8988T (cell line): ENCODE measurements around the gene PITX2.
A peak's percentile ranks its signal among the peaks of the same experiment; 100 is the strongest.

ENCODE experiments used
- DNase-seq: peaks from one replicate; pipeline ENCODE4 v3.0.0; 2011

The PITX2 gene

GRCh38 chr4:110636171-110636679 lies 13.3 kb upstream of the PITX2 start:
- no peak for DNase-seq

GRCh38 chr4:110635163-110635865 lies 12.4 kb upstream of the PITX2 start:
- no peak for DNase-seq

DNA sequence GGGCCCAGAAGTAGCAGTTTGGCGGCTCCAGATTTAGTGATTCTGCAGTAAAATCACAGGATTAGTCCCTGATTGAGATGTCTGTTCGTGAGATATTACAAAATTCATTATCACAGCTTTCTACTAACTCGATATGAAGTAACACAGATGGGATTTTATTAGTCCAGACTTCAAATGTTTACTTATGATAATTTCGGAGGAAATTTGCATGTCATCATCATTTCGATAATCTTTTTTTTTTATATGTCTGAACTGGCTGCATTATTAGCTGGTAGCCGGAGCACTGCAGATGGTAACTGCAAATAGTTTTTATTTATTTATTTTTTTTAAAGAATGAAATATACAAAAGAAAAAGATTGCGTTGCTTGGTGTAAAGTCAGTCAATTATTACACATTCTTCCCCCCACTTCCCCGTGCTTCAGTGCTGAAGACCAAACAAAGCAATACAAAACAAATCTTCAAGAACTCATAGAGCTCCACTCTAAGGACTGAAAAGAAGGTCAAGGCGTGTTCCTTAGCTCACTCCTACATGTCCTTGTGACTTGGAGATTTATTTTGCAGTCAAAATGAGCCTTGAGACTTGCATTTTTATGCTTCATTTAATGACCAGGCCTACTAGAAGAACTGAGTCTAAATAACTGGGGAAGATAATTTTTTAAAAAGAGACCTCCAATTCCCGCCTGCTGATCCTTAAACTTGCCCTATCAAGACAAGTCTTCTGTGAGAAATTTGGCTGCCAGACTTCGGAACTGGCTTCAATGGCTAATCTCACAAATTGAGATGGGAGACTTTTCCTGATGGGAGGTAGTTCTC lies 11.7 kb upstream of the PITX2 start:
- no peak for DNase-seq

DNA sequence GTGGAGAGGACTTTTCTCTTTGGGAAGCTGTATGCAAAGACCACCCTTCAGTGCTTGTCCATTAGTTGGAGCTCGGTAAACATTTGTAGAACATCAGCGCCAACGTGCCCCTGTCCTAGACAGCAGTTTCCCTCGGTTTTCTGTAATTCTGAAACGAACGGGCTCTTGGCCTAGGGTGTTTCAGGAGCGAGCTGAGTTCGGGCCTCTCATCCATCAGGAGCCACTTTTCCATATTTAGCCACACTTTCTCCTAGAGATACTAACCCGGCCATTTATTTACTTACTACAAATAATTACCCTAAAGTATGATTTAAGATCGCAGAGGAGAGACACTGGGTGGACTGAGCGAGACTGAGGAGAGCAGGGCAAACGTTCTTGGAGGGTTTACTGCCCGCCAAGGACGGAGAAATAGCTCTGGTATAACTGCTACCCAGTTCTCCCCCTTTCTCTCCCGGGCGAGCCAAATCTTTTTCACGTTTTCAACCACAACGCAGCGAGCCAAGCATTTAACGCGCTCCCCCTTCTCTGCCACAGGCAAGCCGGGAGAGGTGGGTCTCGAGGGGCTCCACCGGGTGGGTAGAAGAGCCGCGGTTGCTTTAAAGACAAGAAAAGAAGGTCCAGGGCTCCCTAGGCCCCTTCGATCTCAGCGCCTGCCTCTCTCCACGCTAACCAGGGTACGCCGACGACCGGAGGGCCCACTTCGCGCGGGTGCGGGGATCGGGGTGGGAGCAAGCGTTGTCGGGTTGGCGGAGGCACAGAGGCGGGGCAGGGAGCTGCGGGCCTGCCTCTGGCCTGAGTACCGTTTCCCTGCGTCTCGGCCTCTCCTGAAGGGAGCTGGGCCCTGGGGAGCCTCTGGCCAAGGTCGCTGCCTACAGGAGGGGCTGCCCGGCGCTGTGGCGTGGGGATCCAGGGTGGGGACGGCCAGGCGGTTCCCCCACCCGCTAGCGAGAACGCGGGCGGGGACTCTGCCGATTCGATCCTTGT lies 10.8 kb upstream of the PITX2 start:
- DNase-seq: no peak

DNA sequence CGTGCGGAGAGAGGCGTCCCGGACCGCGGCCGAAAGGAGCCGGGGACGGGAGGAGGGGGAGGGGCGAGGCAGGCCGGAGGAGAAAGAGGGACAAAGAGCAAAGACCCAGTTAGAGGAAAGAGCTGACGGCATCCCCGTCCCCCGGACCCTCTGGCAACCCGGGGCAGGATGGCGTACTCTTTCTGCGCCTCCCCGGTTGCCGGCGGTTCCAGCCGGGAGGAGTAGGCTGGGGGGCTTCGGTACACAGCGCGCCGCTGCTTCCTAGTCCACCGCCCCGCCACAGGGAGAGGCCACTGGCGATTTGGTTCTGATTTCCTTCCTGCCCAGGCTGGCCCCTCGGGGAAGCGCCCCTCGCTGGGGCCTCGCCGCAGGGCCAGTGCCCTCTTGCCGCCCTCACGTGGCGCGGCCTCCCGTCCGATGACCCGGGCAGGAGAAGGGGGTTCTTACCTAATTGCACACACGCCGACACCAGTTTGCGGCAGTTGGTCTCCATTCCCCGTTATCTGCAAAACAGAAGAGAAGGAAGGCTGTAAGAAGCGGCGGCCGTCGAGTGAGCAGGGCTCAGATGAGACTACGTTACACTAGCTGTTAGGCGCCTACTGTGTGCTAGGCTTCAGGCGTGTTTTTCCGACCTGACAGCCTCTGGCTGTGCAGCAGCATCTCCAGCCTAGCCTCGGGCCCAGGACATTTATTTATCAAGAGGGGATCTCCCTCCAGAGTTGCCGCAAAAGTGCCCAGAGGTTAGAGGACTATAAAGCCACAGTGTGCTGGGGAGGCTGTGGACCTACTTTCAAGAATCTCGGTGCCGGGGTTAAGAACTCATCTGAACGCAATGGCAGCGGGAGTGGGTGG lies 9.9 kb upstream of the PITX2 start:
- no peak for DNase-seq

GRCh38 chr4:110631584-110632505 lies 9.0 kb upstream of the PITX2 start:
- DNase-seq: peak; percentile 96

- DNase-seq: no peak
Measured at GRCh38 chr4:110630688-110631402, 8.0 kb upstream of the PITX2 start.

- DNase-seq: no peak
Measured at GRCh38 chr4:110629780-110630687, 7.2 kb upstream of the PITX2 start.

DNA sequence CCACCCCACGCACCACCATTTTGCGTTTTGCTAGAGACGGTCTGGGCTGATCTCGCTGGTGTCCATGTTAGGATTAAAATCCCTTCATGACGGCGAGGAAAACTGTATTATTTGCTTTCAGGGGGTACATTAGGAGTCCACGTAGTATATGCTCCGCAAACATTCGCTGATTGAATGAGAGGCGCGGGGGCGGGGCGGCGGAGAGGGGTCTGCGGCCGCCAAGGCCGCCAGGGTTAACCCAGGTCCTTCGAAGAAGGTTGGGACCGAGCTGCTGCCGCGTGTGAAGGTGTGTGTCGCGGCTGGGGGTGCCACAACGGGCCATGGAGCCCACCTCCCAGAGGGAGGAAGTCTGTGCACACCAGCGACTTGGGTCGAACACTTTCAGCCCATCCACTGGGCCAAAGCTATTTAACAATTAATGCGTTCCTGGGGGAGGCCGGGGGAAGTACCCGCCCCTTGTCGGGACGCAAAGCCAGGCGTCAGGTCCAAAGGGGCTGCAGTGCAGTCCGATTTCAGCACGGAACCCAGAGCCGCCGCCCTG lies 6.4 kb upstream of the PITX2 start:
- no peak for DNase-seq

GRCh38 chr4:110628663-110629213 lies 5.9 kb upstream of the PITX2 start:
- DNase-seq: no peak

DNA sequence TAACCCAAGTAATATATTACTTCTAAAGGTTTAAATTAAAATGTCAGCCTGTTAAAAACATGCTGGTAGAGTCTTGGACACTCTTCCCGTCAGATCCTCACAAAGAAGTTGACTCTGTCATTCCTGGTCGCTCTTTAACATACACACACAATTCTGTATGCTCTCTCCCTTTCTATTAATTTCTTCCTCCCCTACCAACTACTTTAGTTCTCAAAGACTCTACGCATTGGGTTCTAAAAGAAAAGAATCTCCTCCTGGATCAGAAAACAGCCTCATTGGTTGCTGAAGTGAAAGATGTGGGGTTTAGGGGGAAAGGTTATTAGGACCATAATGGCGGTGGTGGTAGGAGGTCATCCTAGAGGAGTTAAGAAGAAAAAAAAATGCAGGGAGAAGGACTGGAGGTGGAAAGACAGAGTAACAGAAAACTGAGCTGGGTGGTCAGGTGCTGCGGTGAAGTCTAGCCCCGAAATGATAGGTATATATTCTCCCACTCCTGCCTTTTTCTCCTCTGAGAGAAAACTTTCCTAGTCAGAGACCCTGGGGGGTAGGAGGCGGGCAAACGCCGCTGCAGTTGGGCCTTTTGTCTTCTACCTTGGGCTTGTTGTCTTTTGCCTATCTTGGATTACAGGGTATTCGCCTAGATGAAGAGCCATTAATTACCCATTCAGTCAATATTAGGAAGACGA lies 5.2 kb upstream of the PITX2 start:
- no peak for DNase-seq

DNA sequence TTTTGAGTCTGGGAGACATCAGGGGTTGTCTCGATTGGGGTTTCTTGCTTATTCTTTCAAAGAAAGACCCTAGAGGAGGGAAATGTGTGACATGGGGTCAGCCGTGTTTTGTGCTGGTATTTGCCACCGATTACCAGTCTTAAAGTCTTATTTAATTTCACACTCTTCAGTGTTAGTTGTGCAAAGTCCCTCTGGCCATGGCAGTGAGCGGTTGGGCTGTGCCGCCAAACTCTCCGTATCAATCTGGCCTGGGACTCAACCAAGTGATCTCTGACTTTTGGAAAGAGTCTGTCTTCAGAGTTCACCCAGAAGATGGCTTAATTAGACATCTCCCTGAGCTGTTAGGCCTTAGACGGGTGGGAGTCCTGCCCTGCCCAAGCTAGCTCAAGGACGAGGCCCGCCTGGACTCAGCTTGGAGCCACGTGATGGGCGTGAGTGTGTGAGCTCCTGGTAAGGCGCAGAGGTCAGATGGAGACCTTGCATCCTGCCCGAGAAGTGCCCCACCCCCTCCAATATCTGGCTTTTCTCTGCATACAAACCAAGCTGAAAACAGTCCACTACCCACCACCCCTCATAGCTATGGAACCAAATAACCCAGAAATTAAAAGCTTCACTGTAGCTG lies 3.8 kb upstream of the PITX2 start:
- no peak for DNase-seq

GRCh38 chr4:110625576-110626257 lies 2.8 kb upstream of the PITX2 start:
- DNase-seq: no peak

GRCh38 chr4:110624904-110625494 lies 2.1 kb upstream of the PITX2 start:
- DNase-seq: no peak

- no peak for DNase-seq
Measured at GRCh38 chr4:110624398-110624780, 1.5 kb upstream of the PITX2 start.

- DNase-seq: no peak
Measured at GRCh38 chr4:110623718-110624397, 981 bp upstream of the PITX2 start.
